RCC 7860 (cell line): Measurements from ENCODE around the gene XCL2.
"Not testable (repeated sequence)": the region's sequence is repeated elsewhere in the genome, so short reads cannot be mapped to it uniquely, and the experiment has no call there.

ENCODE experiments used
- DNase-seq: peaks from one replicate; pipeline ENCODE4 v3.0.0-alpha.2; 2015; ENCODE audit warnings: low spot score
- FAIRE-seq: peaks from 2 replicates; lab custom pipeline; 2012; peaks lifted over from hg19 to GRCh38; lab: Jason Lieb, UNC

Gene XCL2, protein sequence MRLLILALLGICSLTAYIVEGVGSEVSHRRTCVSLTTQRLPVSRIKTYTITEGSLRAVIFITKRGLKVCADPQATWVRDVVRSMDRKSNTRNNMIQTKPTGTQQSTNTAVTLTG

GRCh38 chr1:168543840-168544498 is at the start of gene XCL2:
XCL2 (minus strand) TSS chr1:168543997; CDS start chr1:168543964, 33 bp downstream.
- not testable (repeated sequence) for FAIRE-seq, DNase-seq

GRCh38 chr1:168591641-168592250 is 47.9 kb upstream of the XCL2 start:
- FAIRE-seq (no peak), DNase-seq (no peak)

DNA sequence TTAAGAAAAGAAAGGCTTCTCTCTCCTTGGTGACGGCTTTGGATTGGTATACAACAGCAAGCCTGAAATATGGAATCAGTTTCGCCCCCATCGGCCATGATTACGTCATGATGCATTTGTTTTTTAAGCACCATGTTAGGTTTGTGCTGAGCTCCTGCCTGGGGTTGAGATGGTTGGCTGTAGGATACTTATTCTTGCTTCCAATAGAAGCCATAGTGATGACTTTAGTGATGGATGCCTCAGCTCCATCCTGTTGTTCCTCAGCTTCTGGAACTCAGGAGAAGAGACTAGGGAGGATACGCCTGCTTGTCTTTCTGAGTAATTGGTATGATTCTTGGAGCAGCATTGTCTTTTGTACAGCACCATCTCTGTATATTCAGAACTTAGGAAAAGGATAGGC is 47.3 kb upstream of the XCL2 start:
- DNase-seq (no peak), FAIRE-seq (no peak)

GRCh38 chr1:168589167-168589566 is 45.4 kb upstream of the XCL2 start:
- FAIRE-seq (no peak), DNase-seq (no peak)

DNA sequence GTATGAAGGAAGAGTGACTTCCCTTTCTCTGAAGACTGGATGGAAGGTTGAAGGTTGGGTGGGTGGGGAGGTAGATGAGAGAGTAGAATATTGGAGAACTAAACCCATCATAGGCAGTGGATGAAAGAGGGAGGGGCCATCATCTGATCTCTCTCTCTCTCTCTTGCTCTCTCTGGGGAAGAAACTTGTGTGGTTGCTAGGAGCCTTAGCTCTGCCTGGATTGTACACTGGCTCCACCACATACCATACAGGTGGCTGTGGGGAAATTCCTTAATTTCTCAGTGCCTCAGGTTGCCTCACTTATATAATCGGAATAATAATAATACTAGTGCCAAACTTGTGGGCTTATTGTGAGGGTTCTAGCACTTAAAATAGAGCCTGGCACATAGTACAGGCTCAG is 42.1 kb upstream of the XCL2 start:
- FAIRE-seq: no peak
- no peak for DNase-seq

- DNase-seq: peak; percentile 24
- FAIRE-seq: peak; percentile 74
Observed at GRCh38 chr1:168585191-168585590, 41.4 kb upstream of the XCL2 start.

DNA sequence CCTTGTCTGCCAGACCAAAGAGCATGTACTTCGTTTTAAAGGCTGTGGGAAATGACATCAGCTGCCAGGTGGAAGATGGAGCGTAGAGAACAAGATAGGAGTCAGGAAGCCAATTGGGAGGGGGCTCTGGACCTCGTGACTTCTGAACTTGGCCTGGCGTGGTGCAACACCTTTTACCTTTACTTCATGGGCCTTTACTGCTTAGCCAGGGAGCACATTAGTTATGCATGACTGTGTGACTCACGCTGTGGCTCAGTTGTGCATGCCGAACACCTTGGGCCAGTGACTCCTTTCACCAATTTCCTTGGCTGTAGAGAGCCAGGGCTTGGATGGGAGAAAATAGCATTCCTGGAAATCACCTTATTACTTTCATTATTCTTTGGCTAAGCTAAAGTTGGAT is 39.8 kb upstream of the XCL2 start:
- peak; percentile 40 for DNase-seq
- peak; percentile 45 for FAIRE-seq

DNA sequence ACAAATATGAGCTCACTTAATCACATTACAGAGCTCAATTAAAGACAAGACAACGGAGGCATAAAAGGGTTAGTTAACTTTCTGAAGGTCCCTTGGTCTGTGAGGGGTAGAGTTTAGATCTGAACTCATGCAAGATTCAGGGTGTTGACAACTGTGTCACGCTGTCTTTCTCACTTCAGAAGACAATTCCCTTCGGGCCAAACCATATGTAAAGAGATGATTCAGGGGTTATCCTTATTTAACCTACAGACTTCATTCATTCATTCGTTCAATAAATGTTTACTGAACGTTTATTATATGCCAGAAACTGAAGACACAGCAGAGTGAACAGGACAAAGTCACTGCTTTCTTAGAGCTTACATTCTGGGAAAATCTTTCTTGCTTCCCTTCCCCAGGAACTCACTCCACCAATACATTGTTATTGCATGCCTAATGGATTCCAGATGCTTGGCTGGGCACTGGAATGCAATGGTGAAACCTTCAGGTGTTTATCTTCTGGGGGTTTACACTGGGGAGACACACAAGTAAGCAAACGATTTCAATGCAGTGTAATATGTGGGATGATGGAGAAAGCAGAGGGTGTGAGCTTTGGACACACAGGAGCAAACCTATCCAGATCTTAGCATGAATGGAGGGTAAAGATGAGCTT is 39.0 kb upstream of the XCL2 start:
- FAIRE-seq (no peak), DNase-seq (no peak)

DNA sequence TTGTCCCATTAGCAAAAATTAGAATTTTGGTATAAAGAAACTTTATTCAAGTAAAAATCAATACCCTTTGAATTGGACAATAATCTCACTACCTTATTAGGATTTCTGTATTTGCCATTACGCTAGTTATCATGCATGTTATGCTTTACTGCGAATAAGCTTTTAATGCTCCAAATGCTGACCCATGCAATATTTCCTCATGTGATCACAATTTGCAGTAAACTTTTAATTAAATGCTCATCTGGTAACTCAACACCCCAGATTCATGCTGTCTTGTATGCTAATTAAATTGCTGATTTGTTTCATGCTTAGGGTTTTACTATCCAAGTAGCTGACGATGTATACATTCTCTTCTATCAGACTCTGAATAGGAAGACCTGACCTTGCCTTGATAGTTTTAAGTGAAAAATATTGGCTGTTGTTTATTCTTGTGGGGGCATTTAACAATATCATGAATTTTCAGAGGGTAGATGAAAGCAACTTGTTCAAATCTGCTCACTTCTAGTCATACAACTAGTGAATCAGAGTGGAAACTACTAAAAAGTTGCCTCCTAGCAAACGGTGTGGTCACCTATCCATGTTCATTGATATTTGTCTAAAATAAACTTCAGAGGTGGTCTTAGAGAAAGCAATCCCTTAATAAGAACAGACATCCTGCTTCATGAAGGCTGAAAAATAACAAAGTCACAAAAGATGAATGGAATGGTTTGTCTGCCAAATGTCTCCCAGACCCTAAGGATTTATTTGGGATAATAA is 38.2 kb upstream of the XCL2 start:
- FAIRE-seq (no peak), DNase-seq (no peak)

GRCh38 chr1:168580991-168581390 is 37.2 kb upstream of the XCL2 start:
- DNase-seq, FAIRE-seq: not testable (repeated sequence)

- not testable (repeated sequence) for FAIRE-seq
Observed at GRCh38 chr1:168580290-168580689, 36.5 kb upstream of the XCL2 start.

DNA sequence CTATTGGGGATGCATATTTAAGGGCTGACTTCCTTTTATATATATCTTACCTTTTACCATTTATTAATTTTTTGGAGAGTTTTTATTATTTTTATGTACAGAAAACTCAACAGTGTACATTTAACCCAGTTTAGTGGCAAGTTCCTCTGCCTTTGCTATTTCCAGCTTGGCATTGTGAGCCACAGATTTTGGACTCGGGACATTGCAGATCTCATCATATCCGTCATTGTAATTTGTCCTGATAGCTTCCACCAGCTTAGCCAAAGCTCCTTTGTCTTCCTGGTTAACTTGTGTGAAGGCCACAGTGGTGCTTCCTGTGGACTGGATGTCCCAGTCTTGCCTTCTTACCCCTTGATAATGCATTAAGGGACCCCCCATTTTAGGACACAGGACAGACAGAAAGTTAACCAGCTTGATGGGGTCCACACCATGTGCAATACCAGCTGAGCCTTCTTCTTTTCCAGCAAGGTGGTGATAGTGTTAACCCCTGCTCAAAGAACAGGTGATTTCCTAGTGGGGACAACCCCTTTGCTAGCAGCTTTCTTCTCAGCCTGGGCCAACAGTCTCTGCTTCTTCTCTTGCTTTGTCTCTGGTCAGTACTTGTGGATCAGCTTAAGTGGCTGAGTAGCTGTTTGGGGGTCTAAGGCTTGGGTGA is 34.9 kb upstream of the XCL2 start:
- not testable (repeated sequence) for FAIRE-seq, DNase-seq

More at GRCh38 chr1:168580290-168580689, 36.5 kb upstream of the XCL2 start:
- DNase-seq: not testable (repeated sequence)

DNA sequence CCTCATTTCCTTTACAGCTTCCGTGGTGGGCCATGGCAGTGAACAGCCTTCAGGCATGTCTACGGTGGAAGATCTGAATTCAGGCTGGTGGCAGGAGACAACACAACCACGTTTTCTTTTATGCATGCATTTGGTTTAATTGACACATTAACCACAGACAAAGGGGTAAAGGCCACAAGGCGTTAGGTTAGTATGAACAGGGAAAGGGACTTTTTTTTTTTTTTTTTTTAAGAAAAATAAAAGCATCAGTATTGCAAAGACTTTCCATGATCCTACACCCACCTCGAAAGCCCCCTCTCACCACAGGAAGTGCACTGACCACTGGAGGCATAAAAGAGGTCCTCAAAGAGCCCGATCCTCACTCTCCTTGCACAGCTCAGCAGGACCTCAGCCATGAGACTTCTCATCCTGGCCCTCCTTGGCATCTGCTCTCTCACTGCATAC is 32.5 kb upstream of the XCL2 start, which contains the start of gene XCL1:
Gene XCL1, plus strand, starts transcription at position 361 of the 444 bp plus-strand sequence. Its CDS starts 33 bp downstream, at position 394.
- DNase-seq, FAIRE-seq: not testable (repeated sequence)

- not testable (repeated sequence) for DNase-seq
- peak; percentile 89 for FAIRE-seq
Observed at GRCh38 chr1:168574234-168574633, 30.4 kb upstream of the XCL2 start.

- no peak for DNase-seq
- FAIRE-seq: no peak
Observed at GRCh38 chr1:168572633-168573032, 28.8 kb upstream of the XCL2 start.

DNA sequence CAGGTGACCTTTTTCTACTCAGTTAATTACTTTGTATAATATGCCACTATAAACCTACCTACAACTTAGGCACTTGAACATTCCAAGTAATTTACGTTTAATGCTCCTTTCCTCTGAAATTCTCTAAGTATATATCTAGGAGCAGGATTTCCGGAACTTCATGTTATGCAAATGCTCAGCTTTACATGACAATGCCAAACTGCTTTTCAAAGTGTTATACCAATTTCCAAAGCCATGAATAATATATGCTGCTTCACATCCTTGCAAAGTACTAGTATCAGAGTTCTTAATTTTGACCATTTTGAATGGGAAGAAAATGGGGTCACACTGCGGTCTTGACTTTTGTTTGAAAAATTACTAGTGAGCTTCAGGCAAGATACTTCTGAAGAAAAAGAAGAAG is 26.9 kb upstream of the XCL2 start:
- DNase-seq (no peak), FAIRE-seq (no peak)

- FAIRE-seq: no peak
- DNase-seq: no peak
Observed at GRCh38 chr1:168568346-168568745, 24.5 kb upstream of the XCL2 start.

DNA sequence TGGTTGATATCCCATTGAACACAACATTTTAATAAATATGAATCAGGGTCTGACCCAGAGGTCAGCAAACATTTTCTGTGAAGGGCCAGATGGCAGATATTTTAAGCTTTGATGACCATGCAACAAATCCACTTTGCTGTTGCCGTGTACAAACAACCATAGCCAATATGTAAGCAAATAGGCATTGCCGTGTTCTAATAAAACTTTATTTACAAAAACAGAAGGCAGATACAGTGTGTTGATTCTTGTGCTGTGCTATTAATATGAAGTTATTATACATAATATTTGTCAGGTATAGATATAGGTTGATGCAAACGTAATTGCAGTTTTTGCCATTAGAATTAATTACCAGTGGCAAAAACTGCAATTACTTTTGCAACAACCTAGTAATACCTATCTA is 23.8 kb upstream of the XCL2 start:
- DNase-seq (no peak), FAIRE-seq (no peak)

DNA sequence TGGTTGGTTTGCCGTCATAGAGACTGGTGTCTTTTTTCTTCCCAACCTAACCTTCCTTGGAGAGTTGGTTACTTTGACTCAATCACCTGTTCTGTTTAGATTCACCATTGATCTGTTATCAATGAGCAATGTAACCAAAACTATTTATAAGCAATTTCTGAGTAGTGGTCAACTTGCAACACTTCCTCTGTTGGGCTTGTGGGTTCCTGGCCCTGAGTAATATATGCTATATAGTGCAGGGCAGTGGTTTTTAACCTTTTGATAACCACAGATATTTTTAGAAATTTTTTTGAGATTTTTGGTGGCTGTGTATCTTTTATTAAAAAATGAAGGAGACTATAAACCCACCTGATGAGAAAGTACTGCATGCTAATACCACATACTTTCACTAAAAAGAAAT is 23.2 kb upstream of the XCL2 start:
- DNase-seq (no peak), FAIRE-seq (no peak)

DNA sequence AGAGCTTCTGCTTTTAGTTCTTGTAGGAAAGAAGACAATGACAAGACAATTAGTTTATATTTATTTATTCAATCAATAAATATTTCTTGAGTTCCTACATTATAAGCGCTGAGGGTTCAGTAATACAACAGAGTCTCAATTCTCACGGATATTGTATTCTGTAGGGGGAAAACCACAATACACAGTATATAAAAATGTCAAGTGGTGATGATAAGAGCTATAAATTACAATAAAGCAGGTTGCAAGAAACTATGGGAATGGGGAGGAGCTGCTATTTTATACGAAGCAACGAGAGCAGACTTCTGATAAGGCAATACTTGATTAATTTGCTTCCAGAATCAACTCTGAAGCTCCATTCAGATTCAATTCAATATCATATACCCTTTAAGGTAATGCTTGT is 22.0 kb upstream of the XCL2 start:
- DNase-seq: no peak
- no peak for FAIRE-seq
